Stimulated activated CD4-positive, alpha-beta T cell treated with anti-CD3 and anti-CD28 coated beads, Interleukin-12 subunit alpha, Interleukin-12 subunit beta, amount 100 ng/mL, for 24 hours (primary cell): ENCODE data around the gene ARG2.
A peak's percentile ranks its signal among the peaks of the same experiment; 100 is the strongest.
"Not testable (repeated sequence)": the region's sequence is repeated elsewhere in the genome, so short reads cannot be mapped to it uniquely, and the experiment has no call there.

Experiments used
- DNase-seq, 2 experiments: peaks; one replicate each; pipeline ENCODE4 v3.0.0-alpha.2; 2020; ENCODE audit warnings: low read depth in 2 of 2

The ARG2 gene

DNA sequence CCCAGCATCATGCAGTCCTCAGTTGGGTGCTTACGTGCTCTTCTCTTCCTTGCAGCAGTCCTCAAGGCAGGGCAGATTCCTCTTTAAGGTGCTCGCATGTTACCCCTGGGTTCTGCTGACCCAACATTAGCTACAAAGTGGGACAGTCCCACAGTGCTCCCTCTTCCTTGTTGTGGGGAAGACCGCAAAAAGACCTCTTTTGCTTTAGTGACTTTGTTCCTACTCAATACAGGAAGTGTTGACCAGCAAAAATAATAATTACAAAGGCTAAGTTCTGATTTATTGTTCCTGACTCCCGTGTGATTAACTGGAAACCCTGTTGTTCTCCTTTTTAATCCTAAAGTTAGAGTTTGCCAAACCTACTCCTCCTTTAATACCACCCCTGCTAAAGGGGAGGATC, 33.4 kb upstream of the ARG2 start:
- DNase-seq = no peak

DNA sequence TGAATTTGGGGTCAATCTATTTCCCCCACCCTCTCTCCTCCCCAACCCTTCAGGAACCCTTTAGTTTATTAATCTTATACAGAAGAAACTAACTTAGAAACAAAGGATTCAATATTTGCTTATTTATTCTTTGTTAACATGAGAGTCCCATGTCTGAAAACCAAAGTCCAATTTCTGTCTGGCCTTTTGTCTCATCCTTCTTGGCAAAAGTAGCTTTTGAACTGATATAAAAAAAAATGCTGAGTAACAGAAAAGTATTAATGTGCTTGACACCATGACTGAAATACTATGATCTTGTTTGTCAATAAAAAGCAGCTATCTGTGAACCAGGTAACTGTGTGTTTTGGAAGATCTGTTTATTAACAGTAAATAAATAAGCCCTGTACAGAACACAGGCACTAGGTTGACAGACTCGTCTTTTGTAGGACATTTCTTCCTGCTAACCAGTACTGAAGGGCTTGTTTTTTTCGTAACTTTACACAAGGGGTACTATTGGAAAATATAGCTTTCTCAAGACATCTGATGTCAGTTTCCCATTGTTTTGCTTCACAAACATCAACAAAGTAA, 30.4 kb upstream of the ARG2 start:
- DNase-seq = no peak

DNA sequence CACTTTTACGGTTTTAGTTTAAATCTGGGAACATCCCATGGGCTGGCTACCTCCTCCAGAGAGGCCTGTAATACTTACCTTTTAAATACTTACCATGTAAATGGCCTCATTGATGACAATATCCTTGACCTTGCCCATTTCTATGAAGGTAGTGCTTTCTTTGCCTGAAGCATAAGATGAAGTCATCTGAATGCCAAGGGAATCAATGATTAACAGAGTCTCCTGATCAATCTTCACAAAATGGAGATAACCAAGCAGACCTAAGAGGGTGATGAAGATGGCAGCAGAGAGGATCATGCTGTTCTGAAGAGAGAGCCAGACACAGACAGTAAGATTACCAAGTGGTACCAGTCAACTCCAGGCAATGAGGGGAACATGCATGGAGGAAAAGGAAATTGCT, 26.1 kb upstream of the ARG2 start:
- not testable (repeated sequence) for DNase-seq

DNA sequence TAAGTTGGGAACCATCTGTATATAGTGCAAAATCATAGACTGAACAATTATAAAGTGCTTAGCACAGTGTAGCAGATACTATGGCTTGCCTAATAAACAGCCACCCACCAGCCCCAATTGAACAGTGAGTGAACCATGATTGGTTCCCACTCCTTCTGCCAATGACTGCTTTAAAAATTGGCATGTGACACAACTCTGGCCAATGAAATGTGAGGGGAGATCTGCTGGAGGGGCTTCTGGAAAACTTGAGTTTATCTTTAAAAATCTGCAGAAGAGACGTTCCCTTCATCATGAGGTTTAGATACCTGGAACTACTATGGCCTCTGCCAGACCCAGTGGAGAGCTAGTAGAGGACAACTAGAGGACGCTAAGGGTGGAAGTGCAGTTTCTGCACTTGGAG, 24.3 kb upstream of the ARG2 start:
- DNase-seq = no peak

DNA sequence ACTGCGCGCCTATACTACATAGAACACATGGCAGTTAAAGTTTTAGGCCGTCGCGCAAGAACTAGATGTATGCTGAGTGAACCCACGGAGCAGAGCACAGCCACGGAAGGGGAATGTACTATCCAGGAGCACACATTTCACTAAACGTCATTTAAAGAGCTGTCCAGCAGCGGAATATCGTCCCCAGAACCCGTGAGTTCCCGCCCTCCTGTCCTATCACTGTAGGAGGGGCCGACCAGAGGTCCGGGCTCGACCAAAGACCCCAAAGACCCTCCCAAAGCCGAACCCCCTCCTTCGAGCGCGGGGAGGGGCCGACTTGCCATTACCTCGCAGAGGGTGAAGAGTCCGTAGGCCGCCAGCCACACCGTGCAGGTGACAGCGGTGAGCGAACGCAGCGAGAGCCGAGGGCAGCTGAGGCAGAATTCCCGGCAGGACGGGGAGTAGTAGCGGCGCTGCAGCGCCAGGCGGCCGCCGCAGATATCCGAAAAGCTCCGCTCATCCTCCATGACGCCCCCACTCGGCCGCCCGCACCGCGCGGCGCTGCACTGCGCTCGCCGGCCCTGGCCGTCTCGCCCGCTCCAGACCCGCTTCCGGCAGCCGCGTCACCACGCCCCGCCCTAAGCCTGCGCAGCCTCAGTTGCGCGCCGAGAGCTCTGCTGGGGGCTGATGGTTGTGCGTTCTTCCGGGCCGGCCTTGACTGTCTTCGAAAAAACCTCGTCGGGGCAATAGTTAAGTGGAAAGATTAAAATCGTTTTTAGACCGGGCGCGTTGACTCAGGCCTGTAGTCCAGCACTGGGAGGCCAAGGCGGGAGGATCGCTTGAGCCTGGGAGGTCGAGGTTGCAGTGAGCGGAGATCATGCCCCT, 19.8 kb upstream of the ARG2 start, which contains the start of gene PIGH:
Gene PIGH, minus strand, starts transcription at position 571 of the 864 bp plus-strand sequence. Its CDS starts 65 bp downstream, at position 506.
- peak; percentile 90 to 94 for DNase-seq

- DNase-seq = not testable (repeated sequence)
Observed at GRCh38 chr14:67600562-67600974, 19.2 kb upstream of the ARG2 start.

DNA sequence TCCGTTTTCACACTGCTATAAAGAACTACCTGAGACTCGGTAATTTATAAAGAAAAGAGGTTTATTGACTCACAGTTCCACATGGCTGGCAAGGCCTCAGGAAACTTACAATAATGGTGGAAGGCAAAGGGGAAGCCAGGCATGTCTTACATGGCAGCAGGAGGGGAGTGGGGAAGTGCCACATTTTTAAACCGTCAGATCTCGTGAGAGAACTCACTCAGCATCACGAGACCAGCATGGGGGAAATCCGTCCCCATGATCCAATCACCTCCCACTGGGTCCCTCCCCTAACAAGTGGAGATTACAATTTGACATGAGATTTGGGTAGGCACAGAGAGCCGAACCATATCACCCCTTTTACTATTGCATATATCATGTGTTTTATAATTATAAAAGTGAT, 17.6 kb upstream of the ARG2 start:
- no peak for DNase-seq

- DNase-seq = no peak
Observed at GRCh38 chr14:67602995-67603545, 16.6 kb upstream of the ARG2 start.

DNA sequence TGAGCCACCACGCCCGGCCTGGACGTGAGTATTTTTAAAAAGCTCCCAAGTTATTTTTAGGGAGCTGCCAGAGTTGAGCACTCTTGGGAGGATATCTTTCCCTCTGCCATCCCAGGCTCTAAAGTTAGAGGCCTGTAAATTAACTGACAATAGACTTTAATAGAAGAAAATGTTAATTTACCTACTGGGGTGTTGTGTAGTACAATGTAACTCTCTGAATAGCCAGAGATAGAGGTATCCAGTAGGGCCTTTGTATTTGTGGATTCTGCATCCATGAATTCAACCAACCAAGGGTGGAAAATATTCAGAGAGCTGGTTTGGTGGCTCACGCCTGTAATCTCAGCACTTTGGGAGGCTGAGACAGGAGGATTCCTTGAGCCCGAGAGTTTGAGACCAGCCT, 12.1 kb upstream of the ARG2 start:
- DNase-seq = no peak

DNA sequence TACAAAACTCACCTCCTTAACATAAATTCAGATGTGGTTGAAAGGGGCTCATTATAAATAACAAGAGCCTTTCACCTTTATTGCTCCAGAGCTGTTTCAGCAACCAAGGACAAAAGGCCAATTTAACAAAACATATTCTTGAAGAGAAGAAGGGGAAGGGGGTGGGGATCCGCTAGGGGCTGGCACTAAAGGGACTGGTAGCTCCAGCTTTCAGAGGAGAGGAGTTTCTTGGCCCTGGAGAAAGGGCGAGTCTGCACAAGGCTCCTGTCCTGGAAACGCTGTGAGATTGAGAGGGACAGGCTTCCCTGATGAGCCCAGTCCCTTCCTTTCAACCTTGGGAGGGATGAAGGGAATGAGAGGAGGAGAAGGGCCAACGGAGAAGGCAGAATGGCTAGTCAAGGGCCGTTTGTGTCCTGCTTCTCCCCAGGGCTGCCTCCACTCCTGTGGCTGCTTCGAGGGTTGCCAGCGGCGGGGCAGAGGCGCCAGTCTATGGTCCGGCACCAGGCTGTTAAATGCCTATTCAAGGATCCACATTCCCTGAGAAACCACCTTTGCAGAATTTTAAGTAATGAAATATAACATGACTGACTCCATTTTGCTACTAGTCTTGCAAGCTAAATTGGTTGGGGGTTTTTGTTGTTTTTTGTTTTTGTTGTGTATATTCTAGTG, 9.9 kb upstream of the ARG2 start:
- DNase-seq = no peak

GRCh38 chr14:67610491-67610890, 9.2 kb upstream of the ARG2 start:
- DNase-seq = no peak

- no peak for DNase-seq
Observed at GRCh38 chr14:67618617-67619063, 1.1 kb upstream of the ARG2 start.

DNA sequence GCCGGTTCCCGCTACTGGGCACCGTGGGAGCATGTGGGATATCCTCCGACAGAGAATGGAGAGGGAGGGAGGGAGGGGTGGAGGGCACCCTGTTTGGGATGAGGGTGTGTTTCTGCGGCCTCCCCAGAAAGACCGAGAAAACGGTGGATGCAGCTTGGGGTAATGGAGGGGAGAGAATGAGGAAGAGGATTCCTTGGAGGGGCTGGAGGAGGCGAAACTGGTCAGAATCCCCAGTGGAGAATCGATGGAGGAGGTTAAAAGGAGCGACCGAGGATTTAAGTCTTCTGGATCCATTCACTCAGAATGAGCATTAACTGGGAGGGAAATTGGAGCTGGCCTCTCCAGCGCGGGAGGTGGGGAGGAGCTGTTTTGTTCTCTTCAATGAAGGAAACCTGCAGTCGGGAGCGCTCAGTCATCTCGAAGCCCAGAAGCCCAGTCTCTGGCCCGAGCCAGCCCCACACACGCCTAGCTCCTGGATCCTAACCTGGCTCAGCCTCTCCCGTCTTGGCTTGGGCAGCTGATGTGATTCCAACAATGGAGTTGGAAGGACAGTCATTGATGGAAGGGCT, 581 bp downstream of the ARG2 start:
- DNase-seq = no peak

DNA sequence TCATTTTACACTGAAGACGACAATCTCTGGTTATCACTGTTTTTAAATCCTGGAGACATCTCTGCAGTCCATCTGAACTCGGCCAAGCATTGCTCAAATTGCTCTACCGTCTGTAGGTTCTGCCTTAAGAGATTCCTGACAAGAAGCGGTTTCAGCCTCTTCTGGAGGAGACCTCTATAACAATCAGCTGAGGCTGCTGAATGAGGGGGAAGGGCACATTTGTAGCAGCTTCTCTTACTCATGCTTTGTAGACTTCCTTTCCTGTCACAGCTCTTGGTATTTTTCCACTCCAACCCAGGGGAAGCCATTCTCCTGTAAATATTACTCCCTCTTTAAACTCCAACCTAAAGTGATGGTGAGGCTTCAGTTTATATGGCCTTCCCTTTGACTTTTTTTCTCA, 3.0 kb downstream of the ARG2 start:
- no peak for DNase-seq

GRCh38 chr14:67623114-67623513, 3.4 kb downstream of the ARG2 start:
- DNase-seq = no peak

- not testable (repeated sequence) for DNase-seq
Observed at GRCh38 chr14:67626131-67626530, 6.4 kb downstream of the ARG2 start.

DNA sequence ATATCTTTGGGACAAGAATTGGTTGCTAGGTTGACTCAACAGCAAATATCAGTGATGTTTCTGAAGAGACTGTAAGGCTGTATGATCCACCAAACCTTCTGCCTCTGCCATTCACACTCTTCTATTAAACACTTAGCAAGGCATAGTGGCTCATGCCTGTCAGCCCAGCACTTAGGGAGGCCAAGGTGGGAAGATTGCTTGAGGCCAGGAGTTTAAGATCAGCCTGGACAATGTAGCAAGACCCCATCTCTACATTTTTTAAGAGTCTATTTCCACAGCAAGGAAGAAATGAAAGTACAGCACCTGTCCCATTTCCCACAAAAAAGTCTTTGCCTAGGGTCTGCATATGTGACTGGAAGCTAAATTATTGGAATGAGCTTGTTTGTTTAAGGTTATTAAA, 7.8 kb downstream of the ARG2 start:
- DNase-seq = no peak

DNA sequence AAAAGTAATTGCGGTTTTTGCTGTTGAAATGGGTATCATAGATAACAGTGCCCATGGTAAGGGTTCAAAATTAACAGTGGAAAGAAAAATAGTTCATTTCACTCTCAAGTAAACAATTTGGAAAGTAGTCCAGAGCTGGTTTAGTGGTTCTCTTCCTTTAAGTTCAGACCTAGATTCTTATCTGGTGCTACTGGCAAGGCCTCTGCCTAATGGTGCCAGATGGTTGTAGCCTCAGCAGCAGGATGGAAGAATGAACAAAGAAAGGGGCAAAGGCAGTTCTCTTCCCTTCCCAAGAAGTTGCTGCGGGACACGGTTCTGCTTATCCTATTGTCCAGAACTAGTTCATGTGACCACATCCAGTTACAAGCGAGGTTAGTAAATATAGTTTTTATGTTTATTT, 10.5 kb downstream of the ARG2 start:
- no peak for DNase-seq

GRCh38 chr14:67630938-67631337, 11.2 kb downstream of the ARG2 start:
- no peak for DNase-seq

DNA sequence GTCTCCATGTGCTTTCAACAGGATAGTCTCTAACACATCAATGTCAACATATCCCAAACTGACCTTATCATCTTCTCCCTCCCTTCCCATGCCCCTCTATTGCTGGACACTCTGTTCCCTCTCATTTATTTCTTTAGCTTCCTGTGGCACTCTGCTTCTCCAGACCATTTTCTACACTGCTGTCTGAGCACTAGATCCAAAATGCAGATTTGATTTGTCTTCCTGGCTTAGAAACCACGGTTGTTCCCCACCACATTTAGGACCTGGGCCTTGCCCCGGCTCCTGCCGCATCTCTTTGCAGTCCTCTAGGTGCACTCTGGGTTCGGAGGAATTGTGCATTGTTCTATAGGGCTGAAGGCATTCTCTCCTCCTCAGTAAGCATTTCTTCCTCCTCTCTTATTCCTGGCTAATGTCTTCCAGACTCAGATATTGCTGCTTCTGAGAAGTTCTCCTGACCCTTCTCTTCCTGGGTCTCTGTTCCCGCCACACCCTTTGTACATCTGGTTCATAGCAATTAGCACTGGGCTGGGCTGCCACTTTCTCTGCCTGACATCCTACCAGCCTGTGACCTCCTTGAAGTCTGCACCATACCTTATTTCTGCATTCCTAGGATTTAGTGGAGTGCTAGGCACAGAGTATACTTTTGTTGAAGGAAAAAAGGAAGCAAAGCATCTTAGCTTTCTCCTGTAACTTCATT, 13.9 kb downstream of the ARG2 start:
- DNase-seq = no peak

- DNase-seq = no peak
Observed at GRCh38 chr14:67636361-67636919, 16.7 kb downstream of the ARG2 start.
